HepG2 (cell line): ENCODE measurements around the gene SNX30. TPM values are rescaled to one million over a fixed set of nuclear protein-coding genes. Genes with fewer than 3 reads are reported as not detected.
A peak's percentile ranks its signal among the peaks of the same experiment; 100 is the strongest.

Experiments used
- ATAC-seq: fragments of 200-7000 bp; cut with Tn5 transposase; 3 replicates; pipeline ENCODE4 v1.9.1; 2020; ENCODE audit warnings: mild to moderate bottlenecking, moderate library complexity
- BruUV-seq: library from RNA; stranded (reverse); fragments of 400-500 nt; replicated peaks from 2 replicates; lab custom pipeline; 2021; lab: Mats Ljungman, UMichigan
- CTCF ChIA-PET: fragments of 300-600 bp; formaldehyde crosslinking; extraction: SDS; loops from one replicate; lab custom pipeline; 2021; ENCODE audit warnings: low total read pairs, inconsistent platforms, low intra/inter-chr PET ratio; lab: Yijun Ruan, JAX
- POLR2A ChIA-PET: fragments of 350-600 bp; sonication (Branson Sonifier 250); formaldehyde crosslinking; loops from one replicate; lab custom pipeline; 2020; ENCODE audit warnings: antibody characterized with exemption, inconsistent platforms; lab: Yijun Ruan, JAX
- DNase-seq: peaks from one replicate; pipeline ENCODE4 v3.0.0-alpha.2; 2015; ENCODE audit warnings: low spot score
- FAIRE-seq: peaks from 3 replicates; lab custom pipeline; 2011; peaks lifted over from hg19 to GRCh38; lab: Jason Lieb, UNC
- H2AFZ ChIP-seq: one replicate; pipeline ENCODE4 v1.6.1; 2011; ENCODE audit warnings: low read length, inconsistent platforms
- H3K27ac ChIP-seq: fragments of 300-600 bp; 3 replicates; pipeline ENCODE4 v1.8.0; 2011; ENCODE audit warnings: mixed run types, mild to moderate bottlenecking, mixed read lengths, low read length, inconsistent platforms; ENCODE audit not compliant: insufficient read depth; ENCODE audit errors: extremely low read length
- H3K27me3 ChIP-seq, 2 experiments: fragments of 200-600 bp in 1 of 2; 2 replicates in 1 of 2; 3 replicates in 1 of 2; pipeline versions ENCODE4 v1.6.0 to v1.8.0; 2011; ENCODE audit warnings: low read length in 2 of 2, mild to moderate bottlenecking in 2 of 2, moderate library complexity in 2 of 2, inconsistent platforms in 1 of 2; ENCODE audit not compliant: insufficient read depth in 2 of 2, control insufficient read depth in 1 of 2
- H3K36me3 ChIP-seq, 2 experiments: fragments of 200-600 bp in 1 of 2; replicated peaks in 1 of 2; 2 replicates in 1 of 2; 3 replicates in 1 of 2; pipeline versions ENCODE4 v1.5.1 to v1.8.0; 2011; ENCODE audit warnings: low read length in 2 of 2, inconsistent platforms in 1 of 2; ENCODE audit not compliant: insufficient read depth in 2 of 2, control insufficient read depth in 1 of 2
- H3K4me1 ChIP-seq: 2 replicates; pipeline ENCODE4 v1.5.1; 2012; ENCODE audit warnings: low read length, inconsistent platforms; ENCODE audit not compliant: insufficient read depth
- H3K4me2 ChIP-seq: 2 replicates; pipeline ENCODE4 v1.6.0; 2011; ENCODE audit warnings: low read depth, low read length, inconsistent platforms
- H3K4me3 ChIP-seq, 3 experiments: fragments of 200-600 bp in 1 of 3; sonication (generic), shearing (Covaris generic) in 1 of 3; replicated peaks in 1 of 3; 2 replicates each; pipeline ENCODE4 v1.5.1; 2011 to 2016; ENCODE audit warnings: low read length in 3 of 3, inconsistent platforms in 2 of 3, low read depth in 2 of 3, mild to moderate bottlenecking in 2 of 3, control low read depth in 1 of 3, mixed read lengths in 1 of 3; ENCODE audit not compliant: insufficient read depth in 1 of 3
- H3K79me2 ChIP-seq: one replicate; pipeline ENCODE4 v1.6.1; 2011; ENCODE audit warnings: low read length, inconsistent platforms; ENCODE audit not compliant: insufficient read depth
- H3K9ac ChIP-seq: 2 replicates; pipeline ENCODE4 v1.6.0; 2011; ENCODE audit warnings: mild to moderate bottlenecking, low read depth, low read length, inconsistent platforms; ENCODE audit not compliant: insufficient read depth
- H3K9me3 ChIP-seq: 2 replicates; pipeline ENCODE4 v1.5.1; 2012; ENCODE audit warnings: mild to moderate bottlenecking, low read length
- H4K20me1 ChIP-seq: 2 replicates; pipeline ENCODE4 v1.6.0; 2011; ENCODE audit warnings: inconsistent platforms, mild to moderate bottlenecking, low read length, moderate library complexity; ENCODE audit not compliant: insufficient read depth
- CC2D1A ChIP-seq: sonication (generic); formaldehyde crosslinking; IDR thresholded peaks from 2 replicates; pipeline ENCODE4 v1.8.1; 2023; ENCODE audit warnings: mild to moderate bottlenecking, missing genetic modification reagents
- ELF3 ChIP-seq: IDR thresholded peaks from 2 replicates; pipeline ENCODE4 v1.6.1; 2016; ENCODE audit warnings: missing genetic modification reagents, missing compliant biosample characterization
- HMGXB4 ChIP-seq, 2 experiments: sonication (generic) in 1 of 2; formaldehyde crosslinking in 1 of 2; IDR thresholded peaks; 2 replicates each; pipeline versions ENCODE4 v1.4.0 to v1.6.1; 2018 to 2020; ENCODE audit warnings: missing genetic modification reagents in 2 of 2, borderline replicate concordance in 1 of 2, low read depth in 1 of 2, mild to moderate bottlenecking in 1 of 2, missing biosample characterization in 1 of 2
- KAT8 ChIP-seq: IDR thresholded peaks from 2 replicates; pipeline ENCODE4 v1.6.1; 2016; ENCODE audit warnings: missing genetic modification reagents, missing compliant biosample characterization
- PHF20 ChIP-seq: sonication (generic); formaldehyde crosslinking; IDR thresholded peaks from 2 replicates; pipeline ENCODE4 v1.5.0; 2020; ENCODE audit warnings: mild to moderate bottlenecking, missing genetic modification reagents
- POLR2A ChIP-seq, 2 experiments: IDR thresholded peaks; 2 replicates each; pipeline ENCODE4 v1.6.1; 2011; ENCODE audit warnings: low read depth in 2 of 2, low read length in 2 of 2, mild to moderate bottlenecking in 1 of 2, moderate library complexity in 1 of 2; ENCODE audit not compliant: insufficient read depth in 1 of 2
- SMAD9 ChIP-seq: sonication (generic); formaldehyde crosslinking; IDR thresholded peaks from 2 replicates; pipeline ENCODE4 v1.5.1; 2020; ENCODE audit warnings: mild to moderate bottlenecking, missing genetic modification reagents
- SMARCE1 ChIP-seq: fragments of 450-650 bp; IDR thresholded peaks from 2 replicates; pipeline ENCODE4 v1.6.1; 2017; ENCODE audit warnings: borderline replicate concordance
- THAP11 ChIP-seq: IDR thresholded peaks from 2 replicates; pipeline ENCODE4 v1.6.1; 2016; ENCODE audit warnings: missing biosample characterization, missing genetic modification reagents
- ZFP91 ChIP-seq: sonication (generic); formaldehyde crosslinking; IDR thresholded peaks from 2 replicates; pipeline ENCODE4 v1.9.0; 2022; ENCODE audit warnings: missing genetic modification reagents, mild to moderate bottlenecking, borderline replicate concordance
- ZNF263 ChIP-seq: sonication (generic); formaldehyde crosslinking; IDR thresholded peaks from 2 replicates; pipeline ENCODE4 v1.4.0; 2020; ENCODE audit warnings: missing genetic modification reagents
- ZNF552 ChIP-seq: sonication (generic); formaldehyde crosslinking; IDR thresholded peaks from 2 replicates; pipeline ENCODE4 v1.9.0; 2022; ENCODE audit warnings: missing genetic modification reagents, mild to moderate bottlenecking, borderline replicate concordance
- ZNF704 ChIP-seq: sonication (generic); formaldehyde crosslinking; IDR thresholded peaks from 2 replicates; pipeline ENCODE4 v1.8.1; 2023; ENCODE audit warnings: mild to moderate bottlenecking, inconsistent platforms, moderate library complexity, missing genetic modification reagents, borderline replicate concordance
- WGBS: methylation state at CpG from one replicate; pipeline ENCODE4 v1.1.6; 2017; ENCODE audit warnings: low lambda C conversion rate; 5-methylcytosine and 5-hydroxymethylcytosine counted together
- in situ Hi-C: cut with HindIII; loops from 2 replicates; pipeline ENCODE4 v1.10.0; 2017; ENCODE audit warnings: low pct_unique_long_range_greater_than_20kb; ENCODE audit not compliant: extremely low pct_ligation_motif_present
- intact Hi-C: fragments of 100-400 bp; cut with micrococcal nuclease; formaldehyde crosslinking; loops from one replicate; pipeline ENCODE4 v1.10.0; 2022; ENCODE audit not compliant: unreplicated experiment
- polyA plus RNA-seq, 8 experiments: library from polyadenylated mRNA; depleted of rRNA in 3 of 8; stranded (reverse) in 7 of 8; unstranded in 1 of 8; fragments of >200 nt; fragmentation: Illumina TruSeq in 4 of 8; extraction: Trizol in 4 of 8; gene quantifications; 2 replicates each; pipeline versions ENCODE4 v1.2.1 to v1.2.3, GENCODE V29; 2011 to 2016; ENCODE audit warnings: low read depth in 4 of 8, missing spikeins in 1 of 8, mixed read lengths in 1 of 8; ENCODE audit not compliant: insufficient read depth in 1 of 8
- total RNA-seq, 5 experiments: library from RNA; depleted of rRNA; stranded (reverse); fragments of >200 nt; fragmentation: Illumina TruSeq; extraction: Trizol; gene quantifications; 2 replicates each; pipeline ENCODE4 v1.2.3, GENCODE V29; 2016; ENCODE audit warnings: low read depth in 1 of 5
- TF ChIP-seq, protein P1 (sequence below): sonication (generic); formaldehyde crosslinking; conservative IDR thresholded peaks from 2 replicates; pipeline ENCODE4 v1.4.0; 2020; ENCODE audit warnings: missing genetic modification reagents

SNX30 gene
- total and polyA plus RNA-seq, 2 of the 13 experiments (the other 11 are each of a cell fraction or from before 2014, with no cell fraction given), result 4.4 to 12.4 TPM

- no peaks in the 10 kb centered on the region; a peak in 1 of 5 replicates for H3K36me3 ChIP-seq
- H3K4me3 ChIP-seq, result peak within 1 kb of the TSS; percentile 86 to 94 (median 87)
- ATAC-seq (peak; percentile 96), DNase-seq (peak; percentile 95), FAIRE-seq (peak; percentile 81)
- peaks cover 23% of the 10 kb centered on the region for H3K4me1 ChIP-seq
- peaks cover 22% of the 10 kb centered on the region for H3K79me2 ChIP-seq
- in situ Hi-C loops (loop anchor here (25.0 kb wide), 2 partner anchors 230 to 630 kb away; partner anchors contain the start of gene KIAA1958), intact Hi-C loops (loop anchor here (1.0 to 10.0 kb wide), 3 partner anchors 30 to 333 kb away; partner anchors contain the start of gene HSDL2)
- H3K27ac ChIP-seq, result peak within 1 kb of the TSS; percentile 86
- 0% methylated on average over 24 of the region's 51 CpGs for WGBS
- H3K27me3 ChIP-seq, result no peaks in the 10 kb centered on the region
- no peaks in the 10 kb centered on the region for H4K20me1 ChIP-seq
- no peaks in the 10 kb centered on the region for H3K9me3 ChIP-seq
- H2AFZ ChIP-seq, result no peak within 1 kb of the TSS
- CTCF ChIA-PET, result interaction anchor here (1.3 kb wide), 1 partner anchor 75 kb away, joined by 4 read pairs; no protein-coding TSS in a partner anchor
- peak within 1 kb of the TSS; percentile 80 for H3K9ac ChIP-seq
- TSS peak; percentile 92 for BruUV-seq
- H3K4me2 ChIP-seq, result peak within 1 kb of the TSS; percentile 87
- POLR2A ChIA-PET, result interaction anchor here (1.0 to 3.3 kb wide), 6 partner anchors 13 to 339 kb away, joined by 3 to 32 read pairs (median 6); partner anchors contain the start of genes HSDL2 and SNX30
- TF ChIP-seq SMAD9 (CRISPR knock-in tag) (no peak), ZNF704 (CRISPR knock-in tag) (0 out of 2 replicates have a peak, but pooled peaks have one; percentile 67), ZFP91 (peak; percentile 99), ELF3 (peak; percentile 60), THAP11 (peak; percentile 87), ZNF263 (0 out of 2 replicates have a peak, but pooled peaks have one; percentile 24), KAT8 (CRISPR knock-in tag) (peak; percentile 82), SMARCE1 (no peak), ZNF552 (CRISPR knock-in tag) (0 out of 2 replicates have a peak, but pooled peaks have one; percentile 27), PHF20 (CRISPR knock-in tag) (peak; percentile 85), CC2D1A (CRISPR knock-in tag) (no peak), HMGXB4 (CRISPR knock-in tag; IDR thresholded peaks at IDR 0.05; ENCODE audit: borderline replicate concordance in 1 of 2, low read depth in 1 of 2) (peak in 1 of 2 experiments; percentile 76; a peak in 3 of 4 replicates), POLR2A (IDR thresholded peaks at IDR 0.05; ENCODE audit: insufficient read depth in 1 of 2, low read depth in 2 of 2, low read length in 2 of 2) (peak; percentile 69 to 79)
- TF ChIP-seq, protein P1, sequence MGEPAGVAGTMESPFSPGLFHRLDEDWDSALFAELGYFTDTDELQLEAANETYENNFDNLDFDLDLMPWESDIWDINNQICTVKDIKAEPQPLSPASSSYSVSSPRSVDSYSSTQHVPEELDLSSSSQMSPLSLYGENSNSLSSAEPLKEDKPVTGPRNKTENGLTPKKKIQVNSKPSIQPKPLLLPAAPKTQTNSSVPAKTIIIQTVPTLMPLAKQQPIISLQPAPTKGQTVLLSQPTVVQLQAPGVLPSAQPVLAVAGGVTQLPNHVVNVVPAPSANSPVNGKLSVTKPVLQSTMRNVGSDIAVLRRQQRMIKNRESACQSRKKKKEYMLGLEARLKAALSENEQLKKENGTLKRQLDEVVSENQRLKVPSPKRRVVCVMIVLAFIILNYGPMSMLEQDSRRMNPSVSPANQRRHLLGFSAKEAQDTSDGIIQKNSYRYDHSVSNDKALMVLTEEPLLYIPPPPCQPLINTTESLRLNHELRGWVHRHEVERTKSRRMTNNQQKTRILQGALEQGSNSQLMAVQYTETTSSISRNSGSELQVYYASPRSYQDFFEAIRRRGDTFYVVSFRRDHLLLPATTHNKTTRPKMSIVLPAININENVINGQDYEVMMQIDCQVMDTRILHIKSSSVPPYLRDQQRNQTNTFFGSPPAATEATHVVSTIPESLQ (CRISPR knock-in tag), result no peak
These were observed 32.8 kb upstream of the SNX30 start, which contains the start of gene INIP for GRCh38 chr9:112717661-112718331. TSS of gene INIP (minus strand) at chr9:112718117. CDS start at chr9:112716485, 1,632 bp downstream.
